Activated CD4-positive, alpha-beta T cell treated with anti-CD3 and anti-CD28 coated beads, Interleukin-2, amount 10 ng/mL, durations not matched to agents 7 days and 5 days (primary cell): ENCODE data around the gene CC2D1A. TPM values are rescaled to one million over a fixed set of nuclear protein-coding genes. Genes with fewer than 3 reads are reported as not detected.

Experiments used
- CTCF ChIA-PET: fragments of 350-600 bp; sonication (Branson Sonifier 250); formaldehyde crosslinking; loops from one replicate; lab custom pipeline; 2021; ENCODE audit warnings: antibody characterized with exemption; lab: Charles Lee
- POLR2A ChIA-PET: fragments of 350-600 bp; sonication (Branson Sonifier 250); formaldehyde crosslinking; loops from one replicate; lab custom pipeline; 2021; ENCODE audit warnings: antibody characterized with exemption; lab: Charles Lee
- DNase-seq: peaks from one replicate; pipeline ENCODE4 v3.0.0-alpha.2; 2020
- H3K27ac Mint-ChIP-seq: one replicate; pipeline ENCODE4 v1.8.0; 2021; ENCODE audit warnings: mild to moderate bottlenecking, moderate library complexity, mixed read lengths
- H3K27me3 Mint-ChIP-seq: one replicate; pipeline ENCODE4 v1.8.0; 2021; ENCODE audit warnings: mixed read lengths
- H3K36me3 Mint-ChIP-seq: one replicate; pipeline ENCODE4 v1.8.0; 2021; ENCODE audit warnings: low read depth, mixed read lengths
- H3K4me1 Mint-ChIP-seq: one replicate; pipeline ENCODE4 v1.8.0; 2021; ENCODE audit warnings: mixed read lengths
- H3K4me3 Mint-ChIP-seq: one replicate; pipeline ENCODE4 v1.8.0; 2021; ENCODE audit warnings: mild to moderate bottlenecking, moderate library complexity, mixed read lengths
- H3K9me3 Mint-ChIP-seq: one replicate; pipeline ENCODE4 v1.8.0; 2021; ENCODE audit warnings: mixed read lengths
- total RNA-seq, 2 experiments: library from RNA; stranded (reverse); gene quantifications; one replicate each; pipeline ENCODE4 v1.2.3, GENCODE V29; 2021

CC2D1A gene
- total RNA-seq, 2 experiments from 2014 or later: 36.5 to 39.3 TPM

DNA sequence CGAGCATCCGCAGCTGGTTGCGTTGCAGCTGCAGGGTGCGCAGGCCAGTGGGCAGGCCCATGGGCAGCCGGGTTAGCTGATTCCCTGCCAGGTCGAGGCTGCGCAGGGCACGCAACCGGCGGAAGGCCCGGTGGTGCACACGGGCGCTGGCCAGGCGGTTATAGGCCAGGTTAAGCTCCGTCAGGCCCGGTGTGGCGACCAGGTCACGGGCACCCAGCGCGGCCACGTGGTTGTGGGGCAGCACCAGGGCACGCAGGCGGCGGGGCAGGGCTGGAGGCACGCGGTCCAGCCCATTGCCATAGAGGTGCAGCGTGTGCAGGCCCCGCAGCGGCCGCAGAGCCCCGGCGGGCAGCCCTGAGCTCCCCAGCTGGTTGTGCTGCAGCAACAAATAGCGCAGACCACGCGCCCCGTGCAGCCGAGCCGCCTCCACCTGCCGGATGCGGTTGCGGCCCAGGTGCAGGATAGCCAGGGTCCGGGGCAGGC lies 27.0 kb downstream of the CC2D1A start:
- no peak overlapping the region for H3K4me3 Mint-ChIP-seq
- ChIA-PET CTCF (interaction anchor here (0.5 to 0.9 kb wide), 3 partner anchors 15 to 94 kb away, joined by 3 to 5 read pairs (median 3); no protein-coding TSS in a partner anchor), POLR2A (no interaction called here)
- no peaks in the 10 kb centered on the region for H3K9me3 Mint-ChIP-seq
- peaks cover 5% of the 10 kb centered on the region for H3K27me3 Mint-ChIP-seq
- H3K27ac Mint-ChIP-seq: no peak overlapping the region
- H3K36me3 Mint-ChIP-seq: peaks cover 4% of the 10 kb centered on the region
- DNase-seq: no peak
- H3K4me1 Mint-ChIP-seq: no peaks in the 10 kb centered on the region

DNA sequence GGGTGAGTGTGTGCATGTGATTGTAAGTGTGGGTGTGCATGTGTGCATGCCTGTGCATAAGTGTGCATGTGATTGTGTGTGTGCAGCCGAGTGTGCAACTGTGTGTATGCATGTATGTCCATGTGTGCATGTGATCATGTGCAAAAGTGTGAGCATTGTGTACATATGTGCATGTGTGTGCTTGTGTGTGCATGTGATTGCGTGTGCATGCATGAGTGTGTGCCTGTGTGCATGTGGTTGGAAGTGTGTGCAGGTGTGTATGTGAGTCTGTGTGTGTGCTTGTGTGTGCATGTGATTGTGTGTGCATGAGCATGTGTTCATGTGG lies 28.7 kb downstream of the CC2D1A start:
- no peak overlapping the region for H3K27ac Mint-ChIP-seq
- H3K27me3 Mint-ChIP-seq: peaks cover 7% of the 10 kb centered on the region
- no peaks in the 10 kb centered on the region for H3K9me3 Mint-ChIP-seq
- H3K4me1 Mint-ChIP-seq: no peaks in the 10 kb centered on the region
- ChIA-PET CTCF (no interaction called here), POLR2A (no interaction called here)
- no peak for DNase-seq
- no peaks in the 10 kb centered on the region for H3K36me3 Mint-ChIP-seq
- H3K4me3 Mint-ChIP-seq: no peak overlapping the region

DNA sequence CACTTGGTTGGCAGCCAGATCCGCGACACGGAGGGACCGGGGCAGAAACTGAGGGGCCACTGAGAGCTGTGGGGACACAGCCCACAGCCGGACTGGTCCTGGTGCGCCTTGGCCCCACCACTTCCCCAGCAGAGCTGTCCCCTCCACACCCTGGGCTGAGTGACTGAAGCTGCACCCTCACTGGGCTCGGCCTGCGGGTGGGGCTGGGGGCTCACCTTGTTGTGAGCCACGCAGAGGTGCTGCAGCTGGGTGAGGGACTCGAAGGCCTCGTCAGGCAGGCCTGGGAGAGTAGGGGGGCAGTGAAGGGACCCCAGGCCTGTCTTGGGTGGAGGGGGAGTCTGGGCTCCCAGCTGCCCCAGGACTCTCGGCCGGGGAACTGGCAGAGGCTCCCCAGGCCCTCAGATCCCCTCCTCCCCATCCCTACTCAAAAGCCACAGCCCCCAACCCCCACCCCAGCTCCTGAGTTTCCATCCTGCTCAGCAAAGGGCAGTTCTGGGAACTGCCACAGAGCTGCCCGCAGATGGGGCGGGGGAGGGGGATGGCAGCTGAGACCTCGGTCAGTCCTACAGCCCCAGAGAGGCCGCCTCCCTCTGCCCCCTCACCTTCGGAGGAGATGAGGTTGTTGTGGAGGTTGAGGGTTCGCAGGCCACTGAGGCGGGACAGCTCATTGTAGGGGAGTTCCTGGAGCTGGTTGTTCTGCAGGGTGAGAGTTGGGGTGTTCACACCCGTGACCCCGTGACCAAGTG lies 29.9 kb downstream of the CC2D1A start:
- Mint-ChIP-seq H3K27me3 (peaks cover 7% of the 10 kb centered on the region), H3K27ac (no peak overlapping the region), H3K4me3 (no peak overlapping the region), H3K36me3 (no peaks in the 10 kb centered on the region), H3K4me1 (no peaks in the 10 kb centered on the region), H3K9me3 (no peaks in the 10 kb centered on the region)
- no peak for DNase-seq
- POLR2A ChIA-PET: no interaction called here
- CTCF ChIA-PET: no interaction called here

DNA sequence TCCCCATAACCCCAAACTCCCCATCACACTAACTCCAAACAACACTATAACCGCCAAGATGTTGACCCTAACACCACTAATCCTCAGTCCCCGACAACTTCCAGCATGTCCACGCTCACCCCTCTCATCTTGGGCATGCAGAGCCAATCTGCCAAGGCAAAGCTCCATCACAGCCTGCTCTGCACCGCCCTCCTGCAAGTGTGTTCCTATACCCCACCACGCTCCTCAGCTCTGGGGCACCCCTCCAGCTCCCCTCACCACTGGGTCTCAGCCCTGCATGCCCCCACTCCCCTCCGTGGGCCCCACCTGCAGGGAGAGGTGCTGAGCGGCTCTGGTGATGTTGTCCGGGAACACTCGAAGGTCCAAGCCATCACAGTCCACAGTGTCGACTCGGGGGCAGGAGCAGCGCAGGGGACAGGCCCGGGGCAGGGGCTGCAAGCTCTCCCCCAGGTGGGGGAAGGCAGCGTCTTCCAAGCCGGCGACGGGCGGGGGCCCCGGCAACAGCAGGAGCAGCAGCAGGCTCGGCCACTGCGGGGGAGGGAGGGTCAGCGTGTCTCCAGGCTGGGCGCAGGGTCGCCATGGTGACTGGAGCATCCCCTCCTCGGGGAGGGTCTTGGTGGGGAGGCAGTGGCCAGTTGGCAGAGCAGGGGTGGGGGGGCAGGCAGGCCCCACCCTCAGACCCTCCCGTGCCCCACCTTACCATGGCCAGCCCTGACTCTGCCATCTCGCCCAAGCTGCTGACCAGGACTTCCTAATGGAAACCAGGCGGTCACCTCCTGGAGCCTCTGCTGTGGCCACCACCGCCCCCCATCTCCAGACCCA lies 31.7 kb downstream of the CC2D1A start:
- no peak for DNase-seq
- H3K4me1 Mint-ChIP-seq: no peaks in the 10 kb centered on the region
- H3K36me3 Mint-ChIP-seq: no peaks in the 10 kb centered on the region
- no peaks in the 10 kb centered on the region for H3K9me3 Mint-ChIP-seq
- H3K4me3 Mint-ChIP-seq: no peak overlapping the region
- CTCF ChIA-PET: interaction anchor here (0.9 kb wide), 1 partner anchor 16 kb away, joined by 4 read pairs; no protein-coding TSS in a partner anchor
- POLR2A ChIA-PET: no interaction called here
- peaks cover 7% of the 10 kb centered on the region for H3K27me3 Mint-ChIP-seq
- no peak overlapping the region for H3K27ac Mint-ChIP-seq

GRCh38 chr19:13938301-13939064 lies 32.5 kb downstream of the CC2D1A start, which contains the start of gene PODNL1:
Gene PODNL1 (minus strand): TSS chr19:13938417. CDS start chr19:13938181, 236 bp downstream.
- H3K27me3 Mint-ChIP-seq: peaks cover 7% of the 10 kb centered on the region
- no peak for DNase-seq
- ChIA-PET POLR2A (no interaction called here), CTCF (interaction anchor here (0.9 to 1.4 kb wide), 4 partner anchors 11 to 198 kb away, joined by 3 to 4 read pairs (median 3); partner anchors contain the start of gene ASF1B)
- no peak within 1 kb of the TSS for H3K27ac Mint-ChIP-seq
- H3K4me3 Mint-ChIP-seq: no peak within 1 kb of the TSS
- H3K9me3 Mint-ChIP-seq: no peaks in the 10 kb centered on the region
- no peaks in the 10 kb centered on the region for H3K36me3 Mint-ChIP-seq
- H3K4me1 Mint-ChIP-seq: no peaks in the 10 kb centered on the region

- Mint-ChIP-seq H3K4me3 (no peak overlapping the region), H3K27me3 (peaks cover 7% of the 10 kb centered on the region), H3K4me1 (no peaks in the 10 kb centered on the region), H3K9me3 (no peaks in the 10 kb centered on the region), H3K27ac (no peak overlapping the region), H3K36me3 (no peaks in the 10 kb centered on the region)
- CTCF ChIA-PET: interaction anchor here (1.9 kb wide), 1 partner anchor 89 kb away, joined by 5 read pairs; the partner anchor contains the start of gene IL27RA
- POLR2A ChIA-PET: no interaction called here
- no peak for DNase-seq
These were observed 36.2 kb downstream of the CC2D1A start for GRCh38 chr19:13942023-13942684.

- H3K4me3 Mint-ChIP-seq: no peak overlapping the region
- H3K9me3 Mint-ChIP-seq: no peaks in the 10 kb centered on the region
- H3K27ac Mint-ChIP-seq: no peak overlapping the region
- no peaks in the 10 kb centered on the region for H3K4me1 Mint-ChIP-seq
- H3K27me3 Mint-ChIP-seq: no peaks in the 10 kb centered on the region
- POLR2A ChIA-PET: no interaction called here
- H3K36me3 Mint-ChIP-seq: no peaks in the 10 kb centered on the region
- CTCF ChIA-PET: interaction anchor here (0.6 kb wide), 1 partner anchor 13 kb away, joined by 3 read pairs; no protein-coding TSS in a partner anchor
- no peak for DNase-seq
These were observed 40.4 kb downstream of the CC2D1A start for GRCh38 chr19:13946414-13946813.

GRCh38 chr19:13951043-13951442 lies 45.0 kb downstream of the CC2D1A start:
- no peaks in the 10 kb centered on the region for H3K27me3 Mint-ChIP-seq
- peaks cover 8% of the 10 kb centered on the region for H3K36me3 Mint-ChIP-seq
- no peak overlapping the region for H3K27ac Mint-ChIP-seq
- ChIA-PET POLR2A (no interaction called here), CTCF (no interaction called here)
- DNase-seq: no peak
- no peak overlapping the region for H3K4me3 Mint-ChIP-seq
- H3K9me3 Mint-ChIP-seq: no peaks in the 10 kb centered on the region
- H3K4me1 Mint-ChIP-seq: peaks cover 20% of the 10 kb centered on the region

- DNase-seq: no peak
- H3K27me3 Mint-ChIP-seq: no peaks in the 10 kb centered on the region
- POLR2A ChIA-PET: no interaction called here
- H3K4me1 Mint-ChIP-seq: peaks cover 20% of the 10 kb centered on the region
- H3K9me3 Mint-ChIP-seq: no peaks in the 10 kb centered on the region
- peak overlapping the region; percentile 96 for H3K27ac Mint-ChIP-seq
- H3K36me3 Mint-ChIP-seq: peaks cover 14% of the 10 kb centered on the region
- H3K4me3 Mint-ChIP-seq: peak overlapping the region; percentile 98
- CTCF ChIA-PET: interaction anchor here (0.6 to 2.3 kb wide), 5 partner anchors 10 to 122 kb away, joined by 3 to 7 read pairs (median 4); partner anchors contain the start of gene IL27RA
These were observed 45.8 kb downstream of the CC2D1A start for GRCh38 chr19:13951799-13952153.

- peaks cover 16% of the 10 kb centered on the region for H3K36me3 Mint-ChIP-seq
- no peaks in the 10 kb centered on the region for H3K27me3 Mint-ChIP-seq
- POLR2A ChIA-PET: no interaction called here
- H3K9me3 Mint-ChIP-seq: no peaks in the 10 kb centered on the region
- peak; percentile 100 for DNase-seq
- peak within 1 kb of the TSS; percentile 96 for H3K27ac Mint-ChIP-seq
- CTCF ChIA-PET: interaction anchor here (0.6 to 2.3 kb wide), 6 partner anchors 10 to 122 kb away, joined by 3 to 7 read pairs (median 4); partner anchors contain the start of gene IL27RA
- H3K4me3 Mint-ChIP-seq: peak within 1 kb of the TSS; percentile 98
- peaks cover 20% of the 10 kb centered on the region for H3K4me1 Mint-ChIP-seq
These were observed 46.3 kb downstream of the CC2D1A start, which contains the start of gene DCAF15 for GRCh38 chr19:13952154-13952930. Gene DCAF15 (plus strand): TSS chr19:13952509. CDS start chr19:13952513, 4 bp downstream.

DNA sequence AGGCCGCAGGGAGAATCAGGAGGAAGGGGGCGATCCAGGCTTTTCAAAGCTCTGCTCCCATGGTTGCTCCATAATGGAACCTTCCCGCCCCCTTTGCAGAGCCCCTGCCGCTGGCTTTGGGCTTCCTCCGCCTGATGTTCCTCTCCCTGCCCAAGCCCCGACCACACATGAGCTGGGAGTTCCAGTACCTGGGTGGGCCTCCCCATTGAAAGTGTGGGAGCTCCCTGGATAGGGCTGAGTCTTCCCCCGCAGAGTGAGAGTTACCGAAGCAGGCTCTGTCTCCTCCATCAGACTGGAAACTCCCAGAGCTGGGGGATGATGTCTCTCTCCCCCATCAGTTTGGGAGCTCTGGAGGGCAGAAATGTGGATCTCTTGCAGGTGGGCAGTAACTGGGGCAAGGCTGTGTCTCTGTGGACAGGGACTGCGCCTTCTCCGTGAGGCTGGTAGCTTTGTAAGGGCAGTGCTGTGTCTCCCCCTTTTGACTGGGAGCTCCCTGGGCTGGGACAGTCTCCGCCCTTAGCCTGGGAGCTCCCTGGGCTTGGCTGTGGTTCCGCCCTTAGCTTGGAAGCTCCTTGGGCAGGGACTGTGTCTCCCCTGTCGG lies 47.0 kb downstream of the CC2D1A start:
- Mint-ChIP-seq H3K27ac (peak overlapping the region; percentile 88), H3K9me3 (no peaks in the 10 kb centered on the region), H3K27me3 (no peaks in the 10 kb centered on the region), H3K4me1 (peaks cover 20% of the 10 kb centered on the region), H3K36me3 (peaks cover 16% of the 10 kb centered on the region), H3K4me3 (peak overlapping the region; percentile 98)
- ChIA-PET POLR2A (no interaction called here), CTCF (interaction anchor here (0.6 to 2.3 kb wide), 8 partner anchors 9 to 141 kb away, joined by 3 to 7 read pairs (median 4); partner anchors contain the start of genes IL27RA and MISP3)
- no peak for DNase-seq
